Peyer's patch (tissue), 4 donors: Measurements from ENCODE around the gene TRIM27. TPM values are rescaled to one million over a fixed set of nuclear protein-coding genes. Genes with fewer than 3 reads are reported as not detected.

Source experiments
- DNase-seq, 3 donors: peaks; one replicate each; pipeline ENCODE4 v3.0.0-alpha.2; 2017 to 2019
- H3K27ac ChIP-seq, 4 donors: fragments of 200-600 bp; sonication (generic); one replicate each; pipeline ENCODE4 v1.5.1; 2016 to 2019
- H3K27me3 ChIP-seq, 2 donors: fragments of 200-600 bp; sonication (generic); one replicate each; pipeline ENCODE4 v1.5.1; 2019
- H3K36me3 ChIP-seq, 3 donors: fragments of 200-600 bp; sonication (generic); one replicate each; pipeline ENCODE4 v1.5.1; 2016 to 2019
- H3K4me1 ChIP-seq, 4 donors: fragments of 200-600 bp; sonication (generic); one replicate each; pipeline ENCODE4 v1.5.1; 2016 to 2019
- H3K4me3 ChIP-seq, 4 donors: fragments of 200-600 bp; sonication (generic); 1 replicate in 3 of 4; 2 replicates in 1 of 4; pipeline ENCODE4 v1.5.1; 2016 to 2019; ENCODE audit warnings: mild to moderate bottlenecking in 1 of 4
- H3K9me3 ChIP-seq, 4 donors: fragments of 200-600 bp; sonication (generic); one replicate each; pipeline ENCODE4 v1.5.1; 2016 to 2019; ENCODE audit warnings: mild to moderate bottlenecking in 1 of 4
- POLR2A ChIP-seq, 2 donors: fragments of 450-650 bp; IDR thresholded peaks; one replicate each; pipeline ENCODE4 v1.5.1; 2017; ENCODE audit warnings: antibody characterized with exemption in 2 of 2, mild to moderate bottlenecking in 2 of 2, moderate library complexity in 2 of 2
- total RNA-seq, 4 donors: library from RNA; depleted of rRNA; stranded (reverse); fragments of >200 nt; gene quantifications; one replicate each; pipeline ENCODE4 v1.1.0, GENCODE V29; 2016
- TF ChIP-seq, protein P1 (sequence below), 6 experiments: fragments of 450-650 bp in 4 of 6; fragments of 200-600 bp in 2 of 6; sonication (generic) in 1 of 6; IDR thresholded peaks; one replicate each; pipeline ENCODE4 v1.5.1; 2017 to 2019; ENCODE audit warnings: antibody characterized with exemption in 6 of 6, mild to moderate bottlenecking in 3 of 6, moderate library complexity in 1 of 6

The TRIM27 gene
- total RNA-seq, 4 donors from 2014 or later, result 52.2 to 71.4 (median 64.2) TPM

DNA sequence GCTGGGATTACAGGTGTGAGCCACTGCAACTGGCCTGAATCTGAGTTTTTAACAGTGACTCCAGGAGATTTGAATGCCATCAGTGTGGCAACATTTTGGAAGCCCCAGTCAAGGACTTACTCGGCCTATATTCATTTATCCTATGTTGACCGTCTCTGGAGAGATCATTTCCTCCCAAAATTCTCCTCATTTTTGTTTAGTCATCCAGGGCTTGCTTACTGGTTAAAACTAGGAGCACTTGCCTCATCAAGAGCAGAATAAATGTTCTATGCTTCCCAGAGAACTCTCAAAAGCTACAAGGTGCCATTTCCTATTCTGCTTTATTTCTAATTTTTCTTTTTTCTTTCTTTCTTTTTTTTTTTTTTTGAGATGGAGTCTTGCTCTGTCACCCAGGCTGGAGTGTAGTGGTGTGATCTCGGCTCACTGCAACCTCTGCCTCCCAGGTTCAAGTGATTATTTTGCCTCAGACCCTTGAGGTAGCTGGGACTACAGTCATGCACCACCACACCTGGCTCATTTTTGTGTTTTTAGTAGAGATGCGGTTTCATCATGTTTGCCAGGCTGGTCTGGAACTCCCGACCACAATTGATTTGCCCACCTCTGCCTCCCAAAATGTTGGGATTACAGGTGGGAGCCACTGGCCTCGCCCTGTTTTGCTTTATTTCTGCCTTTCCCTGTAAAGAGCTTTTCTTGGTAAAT is 23.4 kb upstream of the TRIM27 start:
- peaks cover 0 to 18% (median under 1%) of the 10 kb centered on the region in 4 donors for H3K4me1 ChIP-seq
- H3K27ac ChIP-seq, result no peak overlapping the region
- no peak for DNase-seq
- H3K4me3 ChIP-seq, result no peak overlapping the region
- no peak for TF ChIP-seq POLR2A (IDR thresholded peaks at IDR 0.05)
- TF ChIP-seq, protein P1, sequence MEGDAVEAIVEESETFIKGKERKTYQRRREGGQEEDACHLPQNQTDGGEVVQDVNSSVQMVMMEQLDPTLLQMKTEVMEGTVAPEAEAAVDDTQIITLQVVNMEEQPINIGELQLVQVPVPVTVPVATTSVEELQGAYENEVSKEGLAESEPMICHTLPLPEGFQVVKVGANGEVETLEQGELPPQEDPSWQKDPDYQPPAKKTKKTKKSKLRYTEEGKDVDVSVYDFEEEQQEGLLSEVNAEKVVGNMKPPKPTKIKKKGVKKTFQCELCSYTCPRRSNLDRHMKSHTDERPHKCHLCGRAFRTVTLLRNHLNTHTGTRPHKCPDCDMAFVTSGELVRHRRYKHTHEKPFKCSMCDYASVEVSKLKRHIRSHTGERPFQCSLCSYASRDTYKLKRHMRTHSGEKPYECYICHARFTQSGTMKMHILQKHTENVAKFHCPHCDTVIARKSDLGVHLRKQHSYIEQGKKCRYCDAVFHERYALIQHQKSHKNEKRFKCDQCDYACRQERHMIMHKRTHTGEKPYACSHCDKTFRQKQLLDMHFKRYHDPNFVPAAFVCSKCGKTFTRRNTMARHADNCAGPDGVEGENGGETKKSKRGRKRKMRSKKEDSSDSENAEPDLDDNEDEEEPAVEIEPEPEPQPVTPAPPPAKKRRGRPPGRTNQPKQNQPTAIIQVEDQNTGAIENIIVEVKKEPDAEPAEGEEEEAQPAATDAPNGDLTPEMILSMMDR (IDR thresholded peaks at IDR 0.05), result no peak
- no peaks in the 10 kb centered on the region for H3K36me3 ChIP-seq
- H3K9me3 ChIP-seq, result no peaks in the 10 kb centered on the region
- no peaks in the 10 kb centered on the region for H3K27me3 ChIP-seq

DNA sequence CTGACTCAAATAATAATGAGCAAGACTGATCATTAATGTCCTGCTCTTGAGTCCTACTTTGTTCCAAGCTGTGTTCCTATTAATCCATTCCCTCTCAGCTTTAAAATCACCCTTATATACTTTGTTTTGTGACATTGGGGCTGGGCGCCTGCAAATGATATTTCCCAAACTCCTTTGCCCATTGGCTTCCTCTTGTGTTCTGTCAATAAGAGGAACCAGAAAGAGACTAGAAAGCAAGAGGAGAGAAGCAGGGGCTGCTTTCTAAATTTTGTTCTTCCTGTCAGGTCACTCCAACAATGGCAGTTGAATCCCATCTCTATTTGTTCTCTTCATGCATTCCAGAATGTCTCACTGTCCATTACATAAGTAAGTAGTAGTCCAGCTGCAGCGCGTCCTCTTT is 21.6 kb upstream of the TRIM27 start:
- Histone ChIP-seq H3K27ac (no peak overlapping the region), H3K36me3 (no peaks in the 10 kb centered on the region), H3K4me3 (no peak overlapping the region), H3K4me1 (peaks cover 3 to 25% (median 7%) of the 10 kb centered on the region in 4 donors), H3K27me3 (no peaks in the 10 kb centered on the region), H3K9me3 (no peaks in the 10 kb centered on the region)
- TF ChIP-seq, protein P1 (IDR thresholded peaks at IDR 0.05), result no peak
- TF ChIP-seq POLR2A (IDR thresholded peaks at IDR 0.05), result no peak
- DNase-seq, result no peak

DNA sequence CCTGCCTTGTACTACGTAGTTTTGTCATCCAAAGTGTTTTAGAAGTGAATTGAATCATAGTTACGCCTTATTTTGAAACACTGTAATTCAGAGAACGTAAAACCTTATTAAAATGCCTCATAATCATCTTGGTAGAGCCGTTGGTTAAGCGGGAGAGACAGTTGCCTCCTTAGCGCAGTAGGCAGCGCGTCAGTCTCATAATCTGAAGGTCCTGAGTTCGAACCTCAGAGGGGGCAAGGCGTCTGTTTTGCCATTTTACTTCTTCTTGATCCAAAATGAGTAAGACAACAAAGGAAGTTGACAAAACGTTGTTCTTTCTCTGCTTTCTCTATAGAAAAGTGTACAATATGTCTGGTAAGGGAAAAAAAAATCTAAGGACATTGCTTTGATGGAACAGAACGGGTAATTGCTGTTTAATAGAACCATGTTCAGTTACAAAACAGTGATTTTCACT is 20.7 kb upstream of the TRIM27 start:
- peak in 1 of 3 donors; percentile 68 for DNase-seq
- Histone ChIP-seq H3K4me1 (peaks cover 3 to 25% (median 7%) of the 10 kb centered on the region in 4 donors), H3K4me3 (peak overlapping the region; percentile 34 to 53 (median 41)), H3K9me3 (no peaks in the 10 kb centered on the region), H3K27me3 (no peaks in the 10 kb centered on the region), H3K36me3 (no peaks in the 10 kb centered on the region), H3K27ac (peak overlapping the region; percentile 51 to 69 (median 60))
- TF ChIP-seq, protein P1 (IDR thresholded peaks at IDR 0.05), result no peak
- TF ChIP-seq POLR2A (IDR thresholded peaks at IDR 0.05), result no peak

DNA sequence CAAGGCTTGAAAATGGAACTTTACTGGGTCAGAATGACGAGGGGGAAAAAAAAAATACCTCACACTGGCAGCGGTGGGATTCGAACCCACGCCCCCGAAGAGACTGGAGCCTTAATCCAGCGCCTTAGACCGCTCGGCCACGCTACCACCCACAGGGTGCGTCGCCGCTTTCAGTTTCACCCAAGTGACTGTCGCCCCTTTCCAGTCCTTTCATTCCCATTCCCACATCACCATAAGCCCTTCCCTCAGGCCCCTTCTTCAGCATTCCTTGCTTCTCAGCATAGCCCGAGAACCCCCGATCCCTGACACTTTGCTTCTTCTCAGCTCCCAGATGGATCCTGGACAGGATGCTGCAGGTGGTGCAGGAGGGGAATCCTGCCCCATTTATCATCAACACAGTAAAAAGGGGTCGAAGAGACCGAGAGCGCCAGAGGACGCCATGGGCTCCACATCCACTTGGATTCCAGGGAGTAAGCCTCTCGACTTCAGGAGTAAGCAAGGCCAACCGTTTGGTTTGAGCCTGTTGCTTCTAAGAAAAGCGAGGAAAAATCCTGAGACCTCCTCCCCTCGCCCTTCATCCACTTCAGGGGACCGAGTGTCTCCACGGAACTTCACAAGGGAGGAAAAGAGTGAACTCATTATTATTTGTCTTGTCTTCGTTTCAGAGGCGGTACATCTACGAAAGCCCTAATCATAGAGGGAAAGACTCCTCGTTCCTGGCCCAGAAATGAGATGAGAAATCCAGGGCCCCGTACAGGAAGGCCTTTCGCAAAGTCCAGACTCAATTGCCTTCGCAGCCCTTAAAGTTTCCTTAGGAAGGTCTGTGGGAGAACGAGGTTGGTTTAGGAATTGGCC is 20.0 kb upstream of the TRIM27 start:
- TF ChIP-seq, protein P1 (IDR thresholded peaks at IDR 0.05), result no peak
- TF ChIP-seq POLR2A (IDR thresholded peaks at IDR 0.05), result no peak
- Histone ChIP-seq H3K27me3 (no peaks in the 10 kb centered on the region), H3K4me3 (peak overlapping the region; percentile 34 to 53 (median 41)), H3K9me3 (no peaks in the 10 kb centered on the region), H3K4me1 (peaks cover 3 to 25% (median 7%) of the 10 kb centered on the region in 4 donors), H3K27ac (peak overlapping the region; percentile 51 to 69 (median 60)), H3K36me3 (no peaks in the 10 kb centered on the region)
- peak; percentile 52 to 82 (median 62) for DNase-seq

DNA sequence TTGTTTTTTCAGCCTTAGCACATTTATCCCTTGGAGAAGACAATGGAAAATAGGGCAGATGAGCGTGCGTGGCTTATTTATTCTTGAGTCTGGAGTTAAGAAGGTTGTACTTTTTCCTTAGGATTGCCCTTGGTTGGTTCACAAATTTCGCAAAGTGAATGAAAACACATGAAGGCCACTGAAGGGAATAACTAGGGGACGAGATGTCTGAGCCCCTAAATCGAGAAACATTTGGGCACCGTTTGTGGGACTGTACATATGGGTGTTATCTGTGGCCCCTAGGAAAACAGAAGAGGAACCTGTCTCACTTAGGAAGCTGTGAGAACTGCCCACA is 19.4 kb upstream of the TRIM27 start:
- Histone ChIP-seq H3K27me3 (no peaks in the 10 kb centered on the region), H3K4me3 (peak overlapping the region; percentile 34 to 53 (median 41)), H3K36me3 (no peaks in the 10 kb centered on the region), H3K9me3 (no peaks in the 10 kb centered on the region), H3K4me1 (peaks cover 3 to 25% (median 7%) of the 10 kb centered on the region in 4 donors), H3K27ac (no peak overlapping the region)
- DNase-seq, result no peak
- TF ChIP-seq, protein P1 (IDR thresholded peaks at IDR 0.05), result no peak
- TF ChIP-seq POLR2A (IDR thresholded peaks at IDR 0.05), result no peak
